ENCODE data around the gene ERMARD.
A peak's percentile ranks its signal among the peaks of the same experiment; 100 is the strongest.

The ERMARD gene

DNA sequence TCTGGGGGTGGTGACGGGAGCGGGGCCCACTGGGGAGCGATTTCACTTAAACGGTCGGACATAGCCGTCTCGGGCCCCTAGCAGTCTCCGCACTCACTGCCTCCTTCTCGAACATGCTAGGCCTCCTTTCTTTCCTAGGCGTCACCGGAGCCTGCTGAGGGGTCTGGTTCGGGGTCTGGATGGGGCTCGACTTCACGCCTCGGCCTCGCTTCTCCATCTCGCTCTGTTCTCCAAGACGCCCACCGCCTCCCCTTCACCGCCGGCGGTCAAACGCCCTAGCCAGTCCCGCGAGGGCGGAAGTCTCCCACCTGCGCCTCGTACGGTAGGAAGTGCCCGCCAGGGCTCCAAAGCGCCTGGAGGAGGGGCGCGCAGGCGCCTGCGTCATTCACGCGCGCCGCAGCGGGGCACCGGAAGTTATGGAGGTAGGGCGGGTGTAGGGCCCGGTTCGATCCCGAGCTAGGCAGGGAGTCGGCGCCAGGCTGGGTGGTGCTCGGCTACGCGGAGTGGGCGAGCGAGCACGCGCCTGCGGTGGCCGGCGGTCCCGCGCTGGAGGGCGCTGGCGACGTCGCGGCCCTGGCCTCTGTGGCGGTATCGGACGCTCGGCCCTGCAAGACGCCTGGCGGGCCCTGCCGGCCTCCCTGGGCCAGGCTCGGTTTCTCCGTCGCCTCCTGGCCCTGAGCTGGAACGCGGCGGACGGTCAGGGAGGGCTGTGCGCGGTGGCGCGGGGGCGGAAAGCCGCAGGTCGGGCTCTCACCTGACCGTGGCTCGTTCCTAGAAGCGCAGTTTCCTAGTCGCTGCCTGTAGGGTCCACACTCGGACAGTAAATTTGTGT, at the start of gene ERMARD, which contains the start of gene DYNLT2:
Gene ERMARD, plus strand, starts transcription at position 381 of the 832 bp plus-strand sequence. Its CDS starts 36 bp downstream, at position 417.
Gene DYNLT2, minus strand, starts transcription at position 331 of the 832 bp plus-strand sequence. Its CDS starts 114 bp downstream, at position 217.
- H3K36me3 ChIP-seq (ENCODE audit: insufficient read depth, low read length): no peaks in the 10 kb centered on the region
- H3K4me3 ChIP-seq: peak within 1 kb of the TSS; percentile 91
- DNase-seq (ENCODE audit: low read depth, low spot score): peak; percentile 52
- H3K9me3 ChIP-seq (ENCODE audit: low read depth, low read length): no peaks in the 10 kb centered on the region
- peak within 1 kb of the TSS; percentile 96 for H3K9ac ChIP-seq (ENCODE audit: insufficient read length)
- H3K27ac ChIP-seq: peak within 1 kb of the TSS; percentile 82
- no peak for TF ChIP-seq EZH2 (IDR thresholded peaks at IDR 0.05)
- peak; percentile 99 for TF ChIP-seq POLR2AphosphoS5 (IDR thresholded peaks at IDR 0.05; ENCODE audit: borderline replicate concordance, low read depth, low read length)

DNA sequence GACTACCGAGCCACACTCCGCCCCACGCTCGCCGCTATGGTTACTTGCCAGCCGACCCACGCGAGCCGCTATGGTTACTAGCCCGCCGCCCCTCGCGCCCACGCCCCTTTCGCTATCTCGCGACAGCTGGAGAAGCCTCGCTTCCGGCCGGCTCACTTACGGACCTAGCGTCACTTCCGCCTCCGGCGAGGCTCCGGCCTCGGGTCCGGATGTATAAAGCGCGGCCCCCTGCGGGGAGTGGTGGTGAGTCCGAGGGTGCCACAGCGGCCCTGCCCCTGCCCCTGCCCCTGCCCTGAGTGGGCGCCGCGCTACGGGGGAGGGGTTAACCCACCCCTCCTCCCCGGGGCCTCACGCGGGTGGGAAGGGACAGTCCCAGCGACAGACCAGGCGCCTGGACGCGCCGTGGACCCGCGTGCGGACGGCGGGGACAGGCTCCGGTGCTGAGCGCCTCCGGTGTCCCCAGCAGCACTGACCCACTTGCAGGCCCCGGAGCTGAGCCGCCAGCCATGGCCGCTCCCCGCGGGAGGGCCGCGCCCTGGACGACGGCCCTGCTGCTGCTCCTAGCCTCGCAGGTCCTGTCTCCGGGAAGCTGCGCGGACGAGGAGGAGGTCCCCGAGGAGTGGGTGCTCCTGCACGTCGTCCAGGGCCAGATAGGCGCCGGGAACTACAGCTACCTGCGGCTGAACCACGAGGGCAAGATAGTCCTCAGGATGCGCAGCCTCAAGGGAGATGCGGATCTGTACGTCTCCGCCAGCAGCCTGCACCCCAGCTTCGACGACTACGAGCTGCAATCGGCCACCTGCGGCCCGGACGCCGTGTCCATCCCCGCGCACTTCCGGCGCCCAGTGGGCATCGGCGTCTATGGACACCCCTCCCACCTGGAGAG, 49.2 kb upstream of the ERMARD start, which contains the start of the genes C6orf120 and WDR27:
Gene C6orf120, plus strand, starts transcription at position 173 of the 886 bp plus-strand sequence. Its CDS starts 334 bp downstream, at position 507.
Gene WDR27, minus strand, starts transcription at position 76 of the 886 bp plus-strand sequence. CDS start 13,024 bp downstream, outside the sequence.
- Histone ChIP-seq H3K27ac (peak within 1 kb of the TSS; percentile 66), H3K4me3 (peak within 1 kb of the TSS; percentile 95), H3K9me3 (ENCODE audit: low read depth, low read length) (no peaks in the 10 kb centered on the region), H3K36me3 (ENCODE audit: insufficient read depth, low read length) (peaks cover 24% of the 10 kb centered on the region), H3K9ac (ENCODE audit: insufficient read length) (peak within 1 kb of the TSS; percentile 95)
- peak; percentile 35 for DNase-seq (ENCODE audit: low read depth, low spot score)
- TF ChIP-seq EZH2 (IDR thresholded peaks at IDR 0.05): no peak
- peak; percentile 99 for TF ChIP-seq POLR2AphosphoS5 (IDR thresholded peaks at IDR 0.05; ENCODE audit: borderline replicate concordance, low read depth, low read length)
- peak; percentile 25 for TF ChIP-seq FOXP2 (optimal IDR thresholded peaks at IDR 0.05; ENCODE audit: control extremely low read depth, extremely low read length, insufficient read depth)

DNA sequence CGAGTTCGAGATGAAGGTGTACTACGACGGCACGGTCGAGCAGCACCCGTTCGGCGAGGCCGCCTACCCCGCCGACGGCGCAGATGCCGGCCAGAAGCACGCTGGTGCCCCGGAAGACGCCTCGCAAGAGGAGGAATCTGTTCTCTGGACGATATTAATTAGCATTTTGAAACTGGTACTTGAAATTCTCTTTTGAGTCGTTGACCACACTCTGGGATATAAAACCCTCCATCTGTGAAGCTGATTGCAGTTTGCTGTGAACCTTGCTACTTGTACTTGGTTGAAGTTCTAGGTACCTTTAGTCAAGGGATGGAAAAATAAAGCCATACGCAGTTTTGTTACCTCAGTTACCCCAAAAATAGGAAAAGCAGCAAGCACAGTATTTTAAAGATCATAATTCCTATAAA, 48.6 kb upstream of the ERMARD start:
- Histone ChIP-seq H3K9ac (ENCODE audit: insufficient read length) (peak overlapping the region; percentile 95), H3K27ac (no peak overlapping the region), H3K9me3 (ENCODE audit: low read depth, low read length) (no peaks in the 10 kb centered on the region), H3K36me3 (ENCODE audit: insufficient read depth, low read length) (peaks cover 24% of the 10 kb centered on the region), H3K4me3 (peak overlapping the region; percentile 95)
- no peak for DNase-seq (ENCODE audit: low read depth, low spot score)
- no peak for TF ChIP-seq EZH2 (IDR thresholded peaks at IDR 0.05)
- TF ChIP-seq POLR2AphosphoS5 (IDR thresholded peaks at IDR 0.05; ENCODE audit: borderline replicate concordance, low read depth, low read length): peak; percentile 18; the same call in 1 of the 2 replicates
- TF ChIP-seq FOXP2 (optimal IDR thresholded peaks at IDR 0.05; ENCODE audit: control extremely low read depth, extremely low read length, insufficient read depth): no peak

DNA sequence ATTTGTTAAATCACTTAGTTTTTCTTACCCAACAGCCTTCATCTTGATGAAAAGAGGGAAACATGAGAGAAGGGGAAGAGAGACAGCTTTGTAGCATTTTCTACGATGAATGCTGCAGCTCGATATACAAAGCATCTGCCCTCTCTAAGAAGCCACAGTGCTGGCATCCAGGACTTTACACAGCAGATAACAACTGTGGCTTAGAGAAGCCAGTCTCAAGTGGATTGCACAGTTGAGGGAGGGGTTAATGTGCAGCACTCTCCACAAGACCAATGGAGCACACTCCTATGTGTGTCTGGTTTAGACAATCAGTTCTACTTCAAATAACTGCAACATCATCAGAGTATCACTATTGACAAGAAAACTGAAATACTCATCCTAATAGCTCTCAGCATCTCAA, 43.6 kb upstream of the ERMARD start:
- peaks cover 52% of the 10 kb centered on the region for H3K36me3 ChIP-seq (ENCODE audit: insufficient read depth, low read length)
- H3K9ac ChIP-seq (ENCODE audit: insufficient read length): no peak overlapping the region
- no peak overlapping the region for H3K27ac ChIP-seq
- TF ChIP-seq POLR2AphosphoS5 (IDR thresholded peaks at IDR 0.05; ENCODE audit: borderline replicate concordance, low read depth, low read length): no peak
- TF ChIP-seq EZH2 (IDR thresholded peaks at IDR 0.05): no peak
- no peak for TF ChIP-seq FOXP2 (optimal IDR thresholded peaks at IDR 0.05; ENCODE audit: control extremely low read depth, extremely low read length, insufficient read depth)
- no peak overlapping the region for H3K4me3 ChIP-seq
- H3K9me3 ChIP-seq (ENCODE audit: low read depth, low read length): no peaks in the 10 kb centered on the region
- no peak for DNase-seq (ENCODE audit: low read depth, low spot score)

DNA sequence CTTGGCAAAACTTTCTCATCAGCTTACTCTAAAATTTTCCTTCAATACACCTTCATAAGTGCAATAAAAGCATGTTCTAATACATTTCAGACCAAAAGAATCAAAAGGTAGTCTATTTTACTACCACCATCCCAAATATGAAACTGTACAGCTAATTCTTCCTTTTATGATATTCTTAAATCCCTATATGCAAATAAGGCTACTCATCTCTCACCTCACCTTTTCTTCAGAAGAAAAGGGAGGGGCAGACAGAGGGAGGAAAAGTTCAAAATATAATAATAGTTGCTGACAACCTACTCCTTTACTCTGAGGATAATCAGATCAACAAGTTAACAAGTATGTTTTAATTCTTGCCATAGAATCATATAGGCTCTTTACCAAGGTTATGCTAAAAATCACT, 42.1 kb upstream of the ERMARD start:
- Histone ChIP-seq H3K9me3 (ENCODE audit: low read depth, low read length) (no peaks in the 10 kb centered on the region), H3K27ac (no peak overlapping the region), H3K36me3 (ENCODE audit: insufficient read depth, low read length) (peaks cover 56% of the 10 kb centered on the region), H3K9ac (ENCODE audit: insufficient read length) (no peak overlapping the region), H3K4me3 (no peak overlapping the region)
- no peak for DNase-seq (ENCODE audit: low read depth, low spot score)
- TF ChIP-seq EZH2 (IDR thresholded peaks at IDR 0.05): no peak
- no peak for TF ChIP-seq POLR2AphosphoS5 (IDR thresholded peaks at IDR 0.05; ENCODE audit: borderline replicate concordance, low read depth, low read length)
- TF ChIP-seq FOXP2 (optimal IDR thresholded peaks at IDR 0.05; ENCODE audit: control extremely low read depth, extremely low read length, insufficient read depth): no peak

DNA sequence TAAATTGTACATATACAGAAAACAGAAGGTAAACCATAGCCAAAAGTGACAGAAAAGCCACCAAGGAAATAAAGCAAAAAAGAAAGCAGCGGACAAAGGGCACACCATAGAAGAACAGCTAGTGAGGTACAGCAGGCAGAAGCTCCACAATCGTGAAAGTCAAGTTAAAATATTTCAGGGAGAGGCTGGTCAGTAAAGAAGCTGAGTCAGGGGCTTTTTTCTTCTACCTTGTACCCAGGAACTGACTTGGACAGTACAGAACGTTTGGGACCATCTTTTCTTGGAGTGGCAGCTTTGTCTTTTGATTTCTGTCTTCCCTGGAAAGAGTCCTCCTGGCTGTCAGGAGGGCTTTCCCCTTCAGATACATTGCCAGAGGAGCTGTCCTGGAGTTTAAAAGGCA, 41.4 kb upstream of the ERMARD start:
- Histone ChIP-seq H3K36me3 (ENCODE audit: insufficient read depth, low read length) (peaks cover 58% of the 10 kb centered on the region), H3K9me3 (ENCODE audit: low read depth, low read length) (no peaks in the 10 kb centered on the region), H3K27ac (no peak overlapping the region), H3K4me3 (no peak overlapping the region), H3K9ac (ENCODE audit: insufficient read length) (no peak overlapping the region)
- TF ChIP-seq FOXP2 (optimal IDR thresholded peaks at IDR 0.05; ENCODE audit: control extremely low read depth, extremely low read length, insufficient read depth) (no peak), EZH2 (IDR thresholded peaks at IDR 0.05) (no peak), POLR2AphosphoS5 (IDR thresholded peaks at IDR 0.05; ENCODE audit: borderline replicate concordance, low read depth, low read length) (no peak)
- DNase-seq (ENCODE audit: low read depth, low spot score): no peak

DNA sequence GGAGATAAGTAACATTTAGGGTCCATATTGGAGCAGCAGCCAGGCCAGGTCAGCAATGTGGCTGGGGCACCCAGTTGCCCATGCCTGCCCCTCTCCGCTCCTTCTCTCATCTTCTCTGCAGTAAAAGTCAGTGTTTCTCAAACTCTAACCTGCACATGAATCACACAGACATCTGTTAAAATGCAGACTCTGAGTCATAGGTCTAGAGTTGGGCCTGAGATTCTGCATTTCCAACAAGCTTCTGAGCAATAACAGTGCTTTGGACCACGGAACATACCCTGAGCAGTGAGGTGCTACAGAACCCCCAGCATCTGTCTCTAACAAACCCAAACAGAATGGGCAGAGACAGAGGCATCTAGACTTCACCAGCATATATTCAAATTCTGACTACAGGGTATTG, 37.2 kb upstream of the ERMARD start:
- Histone ChIP-seq H3K9ac (ENCODE audit: insufficient read length) (no peak overlapping the region), H3K36me3 (ENCODE audit: insufficient read depth, low read length) (peaks cover 77% of the 10 kb centered on the region), H3K4me3 (no peak overlapping the region), H3K27ac (no peak overlapping the region), H3K9me3 (ENCODE audit: low read depth, low read length) (no peaks in the 10 kb centered on the region)
- no peak for DNase-seq (ENCODE audit: low read depth, low spot score)
- TF ChIP-seq EZH2 (IDR thresholded peaks at IDR 0.05): no peak
- no peak for TF ChIP-seq POLR2AphosphoS5 (IDR thresholded peaks at IDR 0.05; ENCODE audit: borderline replicate concordance, low read depth, low read length)
- no peak for TF ChIP-seq FOXP2 (optimal IDR thresholded peaks at IDR 0.05; ENCODE audit: control extremely low read depth, extremely low read length, insufficient read depth)

DNA sequence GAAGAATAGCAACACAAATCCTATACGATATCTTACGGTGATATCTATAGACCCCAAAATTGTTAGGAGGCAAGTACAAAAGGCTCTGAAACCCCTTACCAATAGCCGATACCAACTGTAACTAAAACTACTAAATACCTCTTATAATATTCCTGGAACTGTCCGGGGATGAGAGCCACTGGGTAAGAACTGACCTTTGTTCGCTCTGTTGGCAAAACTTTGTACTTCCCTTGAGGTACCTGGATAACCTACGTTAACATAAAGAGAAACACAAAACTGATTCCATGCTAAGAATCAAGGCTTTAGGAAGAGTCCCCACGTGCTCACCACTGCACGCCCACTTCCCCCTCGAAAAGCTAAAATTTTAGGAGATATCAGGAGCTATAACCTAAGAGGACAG, 36.8 kb upstream of the ERMARD start:
- Histone ChIP-seq H3K36me3 (ENCODE audit: insufficient read depth, low read length) (peaks cover 76% of the 10 kb centered on the region), H3K4me3 (no peak overlapping the region), H3K9me3 (ENCODE audit: low read depth, low read length) (no peaks in the 10 kb centered on the region), H3K9ac (ENCODE audit: insufficient read length) (no peak overlapping the region), H3K27ac (no peak overlapping the region)
- TF ChIP-seq EZH2 (IDR thresholded peaks at IDR 0.05) (no peak), FOXP2 (optimal IDR thresholded peaks at IDR 0.05; ENCODE audit: control extremely low read depth, extremely low read length, insufficient read depth) (no peak), POLR2AphosphoS5 (IDR thresholded peaks at IDR 0.05; ENCODE audit: borderline replicate concordance, low read depth, low read length) (no peak)
- DNase-seq (ENCODE audit: low read depth, low spot score): no peak

Measured in SK-N-MC (cell line).